Measurements from ENCODE around the gene DDX1. TPM values are rescaled to one million over a fixed set of nuclear protein-coding genes. Genes with fewer than 3 reads are reported as not detected.

DDX1 gene
- total and polyA plus RNA-seq, 9 of the 15 experiments (the other 6 are each of a cell fraction or from before 2014, with no cell fraction given): 116 to 277 (median 232) TPM

- WGBS (ENCODE audit: insufficient coverage, low coverage, missing lambda C conversion rate): under 1% methylated on average over 8 of the region's 8 CpGs
- ATAC-seq (no peak), DNase-seq (ENCODE audit: extremely low read depth in 1 of 4, low spot score in 3 of 4) (no peak), FAIRE-seq (no peak)
- Histone ChIP-seq H3K4me2 (ENCODE audit: insufficient read depth, low read length) (no peak overlapping the region), H3K9me1 (ENCODE audit: control insufficient read depth, insufficient read depth, low read length) (no peaks in the 10 kb centered on the region), H4K20me1 (replicated peaks; ENCODE audit: control insufficient read depth, insufficient read depth, low read length) (peaks cover 12% of the 10 kb centered on the region; the same call in 1 of the 2 replicates), H3K4me1 (replicated peaks in 1 of 2; ENCODE audit: control insufficient read depth in 2 of 2, insufficient read depth in 2 of 2, low read length in 2 of 2) (peaks cover 0 to 3% of the 10 kb centered on the region in 2 experiments; a peak in 1 of 5 replicates), H2AFZ (ENCODE audit: low read depth, low read length) (no peak overlapping the region), H3K9me3 (replicated peaks; ENCODE audit: control insufficient read depth, insufficient read depth, low read depth, low read length) (no peaks in the 10 kb centered on the region), H3K27ac (ENCODE audit: extremely low read depth, low read depth, low read length) (no peak overlapping the region), H3K79me2 (ENCODE audit: control insufficient read depth, insufficient read depth, low read length) (no peaks in the 10 kb centered on the region), H3K36me3 (ENCODE audit: control insufficient read depth, insufficient read depth, low read length) (no peaks in the 10 kb centered on the region), H3K9ac (ENCODE audit: insufficient read depth in 1 of 2, low read depth in 2 of 2, low read length in 2 of 2) (no peak overlapping the region), H3K27me3 (ENCODE audit: control insufficient read depth in 2 of 2, insufficient read depth in 2 of 2, low read length in 2 of 2) (peaks cover 61 to 74% of the 10 kb centered on the region in 2 experiments), H3K4me3 (no peak overlapping the region)
- no peak for TF ChIP-seq SMARCE1 (IDR thresholded peaks at IDR 0.05)
- no peak for TF ChIP-seq BCOR (IDR thresholded peaks at IDR 0.05)
- in situ Hi-C loops (cut with MboI): no loop called here
- BruUV-seq (replicated peaks): no TSS peak
- intact Hi-C loops (cut with micrococcal nuclease): no loop called here
- CTCF ChIA-PET (ENCODE audit: low intra/inter-chr PET ratio): no interaction called here
- POLR2A ChIA-PET: interaction anchor here (1.0 kb wide), 1 partner anchor 76 kb away, joined by 3 read pairs; no protein-coding TSS in a partner anchor
Observed at GRCh38 chr2:15656090-15656489, 64.4 kb downstream of the DDX1 start.

GRCh38 chr2:15657759-15658158, 66.1 kb downstream of the DDX1 start:
- H3K79me2 ChIP-seq (ENCODE audit: control insufficient read depth, insufficient read depth, low read length): no peaks in the 10 kb centered on the region
- FAIRE-seq (no peak), ATAC-seq (no peak), DNase-seq (ENCODE audit: extremely low read depth in 1 of 4, low spot score in 3 of 4) (no peak)
- no peaks in the 10 kb centered on the region for H3K9me1 ChIP-seq (ENCODE audit: control insufficient read depth, insufficient read depth, low read length)
- peaks cover 62 to 73% of the 10 kb centered on the region in 2 experiments for H3K27me3 ChIP-seq (ENCODE audit: control insufficient read depth in 2 of 2, insufficient read depth in 2 of 2, low read length in 2 of 2)
- no peak overlapping the region for H3K4me3 ChIP-seq
- H3K36me3 ChIP-seq (ENCODE audit: control insufficient read depth, insufficient read depth, low read length): no peaks in the 10 kb centered on the region
- peaks cover 0 to 3% of the 10 kb centered on the region in 2 experiments; a peak in 1 of 5 replicates for H3K4me1 ChIP-seq (replicated peaks in 1 of 2; ENCODE audit: control insufficient read depth in 2 of 2, insufficient read depth in 2 of 2, low read length in 2 of 2)
- intact Hi-C loops (cut with micrococcal nuclease): no loop called here
- POLR2A ChIA-PET: interaction anchor here (0.7 to 1.0 kb wide), 2 partner anchors 12 to 559 kb away, joined by 3 read pairs; no protein-coding TSS in a partner anchor
- no peaks in the 10 kb centered on the region for H3K9me3 ChIP-seq (replicated peaks; ENCODE audit: control insufficient read depth, insufficient read depth, low read depth, low read length)
- no TSS peak for BruUV-seq (replicated peaks)
- no peak overlapping the region for H3K9ac ChIP-seq (ENCODE audit: insufficient read depth in 1 of 2, low read depth in 2 of 2, low read length in 2 of 2)
- in situ Hi-C loops (cut with MboI): no loop called here
- no peak overlapping the region for H3K4me2 ChIP-seq (ENCODE audit: insufficient read depth, low read length)
- H3K27ac ChIP-seq (ENCODE audit: extremely low read depth, low read depth, low read length): no peak overlapping the region
- peaks cover 12% of the 10 kb centered on the region; the same call in 1 of the 2 replicates for H4K20me1 ChIP-seq (replicated peaks; ENCODE audit: control insufficient read depth, insufficient read depth, low read length)
- no peak for TF ChIP-seq CCAR2 (IDR thresholded peaks at IDR 0.05; ENCODE audit: low read depth, low read length)
- no peak overlapping the region for H2AFZ ChIP-seq (ENCODE audit: low read depth, low read length)
- CTCF ChIA-PET (ENCODE audit: low intra/inter-chr PET ratio): no interaction called here
- WGBS (ENCODE audit: insufficient coverage, low coverage, missing lambda C conversion rate): 2% methylated on average over 8 of the region's 9 CpGs

All from K562 (cell line).